H1 (cell line): Measurements from ENCODE around the gene FAM163A. TPM values are rescaled to one million over a fixed set of nuclear protein-coding genes. Genes with fewer than 3 reads are reported as not detected.

Experiments used
- CTCF ChIA-PET: fragments of 300-600 bp; sonication (Branson Sonifier 250); formaldehyde crosslinking; loops from one replicate; lab custom pipeline; 2021; ENCODE audit not compliant: partially characterized antibody; lab: Charles Lee
- POLR2A ChIA-PET: fragments of 300-600 bp; sonication (Branson Sonifier 250); formaldehyde crosslinking; loops from one replicate; lab custom pipeline; 2021; ENCODE audit warnings: inconsistent platforms; ENCODE audit not compliant: partially characterized antibody; lab: Charles Lee
- DNase-seq, 2 experiments: peaks; one replicate each; pipeline versions ENCODE4 v3.0.0 to v3.0.0-alpha.2; 2010 to 2022; ENCODE audit warnings: low spot score in 2 of 2, low read depth in 1 of 2, mixed read lengths in 1 of 2
- FAIRE-seq: peaks from 2 replicates; lab custom pipeline; 2011; peaks lifted over from hg19 to GRCh38; lab: Jason Lieb, UNC
- H2AFZ ChIP-seq: 2 replicates; pipeline ENCODE4 v1.8.1; 2012; ENCODE audit warnings: low read length, inconsistent platforms
- H2AK5ac ChIP-seq: 2 replicates; pipeline ENCODE4 v1.6.1; 2013; ENCODE audit warnings: low read depth, low read length
- H2BK120ac ChIP-seq: replicated peaks from 2 replicates; pipeline ENCODE3; 2013; ENCODE audit warnings: low read depth, low read length, inconsistent platforms
- H2BK12ac ChIP-seq: 2 replicates; pipeline ENCODE4 v1.6.1; 2013; ENCODE audit warnings: low read depth, low read length
- H2BK15ac ChIP-seq: 2 replicates; pipeline ENCODE4 v1.6.1; 2013; ENCODE audit warnings: low read length
- H2BK20ac ChIP-seq: 2 replicates; pipeline ENCODE4 v1.6.1; 2013; ENCODE audit warnings: low read length
- H2BK5ac ChIP-seq: 2 replicates; pipeline ENCODE4 v1.6.1; 2013; ENCODE audit warnings: low read depth, low read length
- H3K14ac ChIP-seq: 2 replicates; pipeline ENCODE4 v1.6.1; 2013; ENCODE audit warnings: inconsistent platforms; ENCODE audit not compliant: insufficient read length
- H3K18ac ChIP-seq: 2 replicates; pipeline ENCODE4 v1.6.1; 2013; ENCODE audit warnings: low read length; ENCODE audit errors: extremely low read depth
- H3K23ac ChIP-seq: 2 replicates; pipeline ENCODE4 v1.6.1; 2013; ENCODE audit warnings: inconsistent platforms; ENCODE audit not compliant: insufficient read length
- H3K23me2 ChIP-seq: 2 replicates; pipeline ENCODE4 v1.6.1; 2013; ENCODE audit warnings: low read depth, low read length
- H3K27ac ChIP-seq: 2 replicates; pipeline ENCODE4 v1.6.1; 2011; ENCODE audit warnings: low read depth, low read length, inconsistent platforms
- H3K27me3 ChIP-seq, 4 experiments: replicated peaks in 1 of 4; 1 replicate in 1 of 4; 2 replicates in 3 of 4; pipeline versions ENCODE4 v1.6.1 to v1.8.1; 2011 to 2013; ENCODE audit warnings: low read length in 3 of 4, mild to moderate bottlenecking in 3 of 4, inconsistent platforms in 2 of 4, mixed read lengths in 2 of 4, moderate library complexity in 1 of 4; ENCODE audit not compliant: control insufficient read depth in 3 of 4, insufficient read depth in 3 of 4; ENCODE audit errors: extremely low read depth in 1 of 4
- H3K36me3 ChIP-seq, 4 experiments: 2 replicates each; pipeline versions ENCODE4 v1.6.1 to v1.8.1; 2011 to 2013; ENCODE audit warnings: mild to moderate bottlenecking in 4 of 4, low read length in 3 of 4, moderate library complexity in 2 of 4, control low read depth in 1 of 4, inconsistent platforms in 1 of 4; ENCODE audit not compliant: insufficient read depth in 4 of 4, control insufficient read depth in 2 of 4
- H3K4ac ChIP-seq: replicated peaks from 2 replicates; pipeline ENCODE3; 2013; ENCODE audit warnings: low read length, low read depth, mixed read lengths, inconsistent platforms; ENCODE audit not compliant: insufficient read length
- H3K4me1 ChIP-seq, 4 experiments: replicated peaks in 1 of 4; 1 replicate in 1 of 4; 2 replicates in 3 of 4; pipeline versions ENCODE4 v1.6.1 to v1.8.1; 2011 to 2013; ENCODE audit warnings: low read length in 3 of 4, inconsistent platforms in 2 of 4, mixed read lengths in 1 of 4; ENCODE audit not compliant: insufficient read depth in 4 of 4, control insufficient read depth in 3 of 4
- H3K4me2 ChIP-seq, 2 experiments: 2 replicates each; pipeline versions ENCODE4 v1.6.1 to v1.8.1; 2011 to 2013; ENCODE audit warnings: low read depth in 2 of 2, low read length in 2 of 2, control low read depth in 1 of 2, inconsistent platforms in 1 of 2, mild to moderate bottlenecking in 1 of 2; ENCODE audit not compliant: insufficient read depth in 1 of 2
- H3K4me3 ChIP-seq, 4 experiments: fragments of 200-600, 300-600 bp in 1 of 4; sonication (generic), shearing (Covaris generic), sonication (Bioruptor Twin) in 1 of 4; 2 replicates each; pipeline versions ENCODE4 v1.5.1 to v1.8.1; 2011 to 2016; ENCODE audit warnings: low read length in 4 of 4, low read depth in 3 of 4, control low read depth in 2 of 4, inconsistent platforms in 2 of 4, mild to moderate bottlenecking in 2 of 4, mixed read lengths in 1 of 4, moderate library complexity in 1 of 4; ENCODE audit not compliant: insufficient read depth in 2 of 4; ENCODE audit errors: extremely low read depth in 1 of 4
- H3K56ac ChIP-seq: replicated peaks from 2 replicates; pipeline ENCODE3; 2013; ENCODE audit warnings: low read depth, mild to moderate bottlenecking, mixed read lengths, low read length, inconsistent platforms; ENCODE audit not compliant: insufficient read length
- H3K79me1 ChIP-seq: 2 replicates; pipeline ENCODE4 v1.6.1; 2013; ENCODE audit warnings: low read depth, low read length, control low read depth
- H3K79me2 ChIP-seq, 2 experiments: 2 replicates each; pipeline versions ENCODE4 v1.6.1 to v1.8.1; 2012 to 2013; ENCODE audit warnings: low read length in 2 of 2, mild to moderate bottlenecking in 2 of 2, inconsistent platforms in 1 of 2; ENCODE audit not compliant: insufficient read depth in 2 of 2, control insufficient read depth in 1 of 2
- H3K9ac ChIP-seq, 4 experiments: replicated peaks in 1 of 4; 1 replicate in 1 of 4; 2 replicates in 3 of 4; pipeline versions ENCODE4 v1.6.1 to v1.8.1; 2011 to 2013; ENCODE audit warnings: low read depth in 3 of 4, low read length in 3 of 4, control low read depth in 2 of 4, mild to moderate bottlenecking in 2 of 4, moderate library complexity in 2 of 4, inconsistent platforms in 1 of 4; ENCODE audit errors: extremely low read depth in 1 of 4
- H3K9me3 ChIP-seq, 2 experiments: 2 replicates each; pipeline versions ENCODE4 v1.6.1 to v1.8.1; 2012 to 2013; ENCODE audit warnings: mild to moderate bottlenecking in 2 of 2, moderate library complexity in 2 of 2, control low read depth in 1 of 2, inconsistent platforms in 1 of 2, low read depth in 1 of 2, low read length in 1 of 2, mixed read lengths in 1 of 2; ENCODE audit not compliant: insufficient read depth in 2 of 2
- H4K20me1 ChIP-seq, 2 experiments: replicated peaks in 1 of 2; 2 replicates each; pipeline versions ENCODE3 to v1.8.1; 2011 to 2013; ENCODE audit warnings: inconsistent platforms in 2 of 2, low read length in 2 of 2, mild to moderate bottlenecking in 1 of 2; ENCODE audit not compliant: insufficient read depth in 2 of 2, control insufficient read depth in 1 of 2
- H4K5ac ChIP-seq: 2 replicates; pipeline ENCODE4 v1.6.1; 2013; ENCODE audit warnings: low read length, low read depth, mixed read lengths, inconsistent platforms; ENCODE audit not compliant: insufficient read length
- H4K8ac ChIP-seq: 2 replicates; pipeline ENCODE4 v1.8.0; 2013; ENCODE audit warnings: mild to moderate bottlenecking, moderate library complexity, low read length, inconsistent platforms; ENCODE audit not compliant: insufficient read depth; ENCODE audit errors: extremely low read depth
- H4K91ac ChIP-seq: replicated peaks from 2 replicates; pipeline ENCODE3; 2013; ENCODE audit warnings: low read length, mixed read lengths, inconsistent platforms; ENCODE audit not compliant: insufficient read length
- POU5F1 ChIP-seq: IDR thresholded peaks from 2 replicates; pipeline ENCODE4 v1.6.1; 2011; ENCODE audit warnings: low read depth, mild to moderate bottlenecking, low read length, moderate library complexity
- RNF2 ChIP-seq: fragments of 200-900, 300-1000 bp; sonication (generic); IDR thresholded peaks from 2 replicates; pipeline ENCODE4 v1.7.1; 2016; ENCODE audit warnings: borderline replicate concordance, low read depth, mild to moderate bottlenecking, antibody characterized with exemption, low read length; ENCODE audit not compliant: poor library complexity, severe bottlenecking; ENCODE audit errors: missing control alignments
- WGBS, 2 experiments: shearing (Covaris generic) in 1 of 2; methylation state at CpG; one replicate each; pipeline versions ENCODE4 v1.1.6 to v1.1.7; 2013 to 2015; ENCODE audit warnings: low lambda C conversion rate in 2 of 2, mixed read lengths in 2 of 2, inconsistent platforms in 1 of 2, low coverage in 1 of 2, missing lambda C conversion rate in 1 of 2; ENCODE audit not compliant: insufficient replicate concordance in 2 of 2, insufficient coverage in 1 of 2, insufficient read length in 1 of 2; ENCODE audit errors: extremely low coverage in 1 of 2, missing lambda C conversion rate in 1 of 2; 5-methylcytosine and 5-hydroxymethylcytosine counted together
- polyA plus RNA-seq, 7 experiments: library from polyadenylated mRNA; depleted of rRNA in 3 of 7; stranded (reverse) in 5 of 7; unstranded in 2 of 7; fragments of >200 nt in 5 of 7; fragments of 200-250 nt in 2 of 7; gene quantifications; 1 replicate in 5 of 7; 2 replicates in 1 of 7; 4 replicates in 1 of 7; pipeline versions ENCODE4 v1.2.1 to v1.2.3, GENCODE V29; 2011 to 2013; ENCODE audit warnings: missing spikeins in 2 of 7, mixed read lengths in 2 of 7
- total RNA-seq: library from RNA; stranded (reverse); fragmentation: NEBNext Ultra II Directional; extraction: Animal tissue kit (Norgen Biotek cat#: 25700); gene quantifications from 2 replicates; pipeline ENCODE4 v1.2.1, GENCODE V29; 2021

FAM163A gene
- total and polyA plus RNA-seq, 2 of the 8 experiments (the other 6 are each of a cell fraction or from before 2014, with no cell fraction given): 0.13 to 0.18 TPM

DNA sequence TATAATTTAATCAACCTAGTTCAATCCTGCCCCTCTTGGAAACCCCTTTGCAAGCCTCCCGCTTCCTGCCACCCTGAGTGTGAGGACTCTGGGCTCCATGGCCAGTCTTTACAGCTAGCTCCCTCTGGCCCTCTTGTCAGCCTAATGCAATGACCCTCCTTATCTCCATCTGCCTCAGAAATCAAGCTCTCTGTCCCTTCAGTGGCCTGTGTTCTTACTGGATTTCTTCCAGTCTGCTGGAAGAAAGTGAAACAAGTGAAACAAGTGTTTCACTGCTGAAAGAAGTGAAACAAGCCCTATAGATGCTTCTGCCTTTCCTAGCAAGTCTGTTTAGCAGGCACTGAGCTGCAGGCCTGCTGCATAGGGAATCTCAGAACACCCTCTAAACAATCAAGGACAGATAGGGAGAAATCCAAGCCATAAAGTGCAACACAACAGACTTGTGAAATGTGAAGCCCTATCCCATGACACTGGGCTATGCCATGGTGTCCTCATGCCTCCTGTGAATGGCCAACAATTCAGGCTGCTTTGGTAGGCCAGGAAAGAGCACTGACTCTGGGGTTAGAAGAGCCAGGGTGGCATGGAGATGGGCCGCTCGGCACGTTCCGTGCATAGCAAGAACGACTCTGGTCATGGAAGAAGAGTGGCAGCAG is 55.9 kb downstream of the FAM163A start:
- H3K4ac ChIP-seq: no peak overlapping the region
- no peak overlapping the region for H2BK20ac ChIP-seq
- H4K20me1 ChIP-seq: no peaks in the 10 kb centered on the region
- no peaks in the 10 kb centered on the region for H3K27me3 ChIP-seq
- no peaks in the 10 kb centered on the region for H3K9me3 ChIP-seq
- no peaks in the 10 kb centered on the region for H3K79me1 ChIP-seq
- no peaks in the 10 kb centered on the region; a peak in 1 of 7 replicates for H3K4me1 ChIP-seq
- FAIRE-seq (no peak), DNase-seq (no peak)
- H4K8ac ChIP-seq: no peak overlapping the region
- no peak overlapping the region for H3K9ac ChIP-seq
- ChIA-PET CTCF (interaction anchor here (1.0 to 7.0 kb wide), 4 partner anchors 9 to 94 kb away, joined by 3 to 74 read pairs (median 16); no protein-coding TSS in a partner anchor), POLR2A (interaction anchor here (0.8 kb wide), 1 partner anchor 10 kb away, joined by 3 read pairs; no protein-coding TSS in a partner anchor)
- no peak overlapping the region for H2BK15ac ChIP-seq
- no peak overlapping the region for H2AFZ ChIP-seq
- no peak overlapping the region for H3K23ac ChIP-seq
- no peak overlapping the region for H3K4me2 ChIP-seq
- 93% methylated on average over 6 of the region's 6 CpGs; no CpG with 5 or more reads in 1 of the 2 experiments for WGBS, 2 experiments
- no peaks in the 10 kb centered on the region for H3K23me2 ChIP-seq
- H3K4me3 ChIP-seq: no peak overlapping the region
- no peak overlapping the region for H2BK12ac ChIP-seq
- TF ChIP-seq RNF2: no peak
- TF ChIP-seq POU5F1: no peak
- H3K27ac ChIP-seq: no peak overlapping the region
- no peak overlapping the region for H2AK5ac ChIP-seq
- no peak overlapping the region for H2BK120ac ChIP-seq
- H3K36me3 ChIP-seq: no peaks in the 10 kb centered on the region
- H4K5ac ChIP-seq: no peak overlapping the region
- no peak overlapping the region for H4K91ac ChIP-seq
- H3K14ac ChIP-seq: no peak overlapping the region
- no peak overlapping the region for H3K18ac ChIP-seq
- no peak overlapping the region for H3K56ac ChIP-seq
- no peak overlapping the region for H2BK5ac ChIP-seq
- H3K79me2 ChIP-seq: no peaks in the 10 kb centered on the region
